ENCODE data around the gene SPTBN4.

SPTBN4 gene

GRCh38 chr19:40605216-40605971 lies 138.6 kb downstream of the SPTBN4 start:
- H2BK15ac ChIP-seq (ENCODE audit: low read length) = peak overlapping the region; percentile 45
- peak overlapping the region; percentile 60 for H3K23ac ChIP-seq (ENCODE audit: low read depth, low read length, poor library complexity)
- H2AFZ ChIP-seq (ENCODE audit: low read length) = no peak overlapping the region
- peak overlapping the region; percentile 72 for H3K4me2 ChIP-seq (ENCODE audit: insufficient read depth, low read length, poor library complexity, severe bottlenecking)
- H3K4ac ChIP-seq (ENCODE audit: low read length) = no peak overlapping the region
- H2BK12ac ChIP-seq (ENCODE audit: low read length) = no peak overlapping the region
- H3K9me3 ChIP-seq (replicated peaks in 1 of 2; ENCODE audit: control insufficient read depth in 2 of 2, insufficient read depth in 1 of 2, low read depth in 1 of 2, low read length in 2 of 2) = no peaks in the 10 kb centered on the region
- H3K27ac ChIP-seq (replicated peaks; ENCODE audit: low read length) = no peak overlapping the region
- H2BK120ac ChIP-seq (ENCODE audit: low read depth, low read length) = no peak overlapping the region
- H4K91ac ChIP-seq (ENCODE audit: low read depth, low read length, poor library complexity) = no peak overlapping the region
- H3K27me3 ChIP-seq (ENCODE audit: control insufficient read depth in 3 of 3, insufficient read depth in 3 of 3, low read depth in 1 of 3, low read length in 3 of 3) = peaks cover 0 to 73% (median 9%) of the 10 kb centered on the region in 3 experiments
- H3K9ac ChIP-seq (ENCODE audit: low read depth, low read length, poor library complexity) = peak overlapping the region; percentile 91
- peaks cover 0 to 35% of the 10 kb centered on the region in 2 donors for H3K4me1 ChIP-seq (ENCODE audit: control insufficient read depth in 2 of 2, insufficient read depth in 1 of 2, low read depth in 1 of 2, low read length in 2 of 2)
- no peak for DNase-seq (ENCODE audit: low spot score)
- H2BK5ac ChIP-seq (ENCODE audit: low read length) = peak overlapping the region; percentile 71
- no peak overlapping the region for H4K8ac ChIP-seq (ENCODE audit: low read depth, low read length)
- H3K79me1 ChIP-seq (ENCODE audit: low read depth, low read length) = no peaks in the 10 kb centered on the region
- peak overlapping the region; percentile 90 for H3K18ac ChIP-seq (ENCODE audit: low read length)
- no CpG with 5 or more reads among the region's 71 CpGs for WGBS, 2 donors (ENCODE audit: extremely low coverage in 2 of 2, insufficient read length in 2 of 2, insufficient replicate concordance in 1 of 2)
- H3K36me3 ChIP-seq (replicated peaks in 1 of 2; ENCODE audit: control insufficient read depth in 2 of 2, insufficient read depth in 2 of 2, low read length in 2 of 2) = peaks cover 0 to 67% of the 10 kb centered on the region in 2 donors
- peak overlapping the region; percentile 65 for H3K14ac ChIP-seq (ENCODE audit: low read length)
- H2AK5ac ChIP-seq (ENCODE audit: low read depth, low read length) = peak overlapping the region; percentile 61
- H3K4me3 ChIP-seq (ENCODE audit: low read length in 2 of 2) = peak overlapping the region in 1 of 2 donors; percentile 59

DNA sequence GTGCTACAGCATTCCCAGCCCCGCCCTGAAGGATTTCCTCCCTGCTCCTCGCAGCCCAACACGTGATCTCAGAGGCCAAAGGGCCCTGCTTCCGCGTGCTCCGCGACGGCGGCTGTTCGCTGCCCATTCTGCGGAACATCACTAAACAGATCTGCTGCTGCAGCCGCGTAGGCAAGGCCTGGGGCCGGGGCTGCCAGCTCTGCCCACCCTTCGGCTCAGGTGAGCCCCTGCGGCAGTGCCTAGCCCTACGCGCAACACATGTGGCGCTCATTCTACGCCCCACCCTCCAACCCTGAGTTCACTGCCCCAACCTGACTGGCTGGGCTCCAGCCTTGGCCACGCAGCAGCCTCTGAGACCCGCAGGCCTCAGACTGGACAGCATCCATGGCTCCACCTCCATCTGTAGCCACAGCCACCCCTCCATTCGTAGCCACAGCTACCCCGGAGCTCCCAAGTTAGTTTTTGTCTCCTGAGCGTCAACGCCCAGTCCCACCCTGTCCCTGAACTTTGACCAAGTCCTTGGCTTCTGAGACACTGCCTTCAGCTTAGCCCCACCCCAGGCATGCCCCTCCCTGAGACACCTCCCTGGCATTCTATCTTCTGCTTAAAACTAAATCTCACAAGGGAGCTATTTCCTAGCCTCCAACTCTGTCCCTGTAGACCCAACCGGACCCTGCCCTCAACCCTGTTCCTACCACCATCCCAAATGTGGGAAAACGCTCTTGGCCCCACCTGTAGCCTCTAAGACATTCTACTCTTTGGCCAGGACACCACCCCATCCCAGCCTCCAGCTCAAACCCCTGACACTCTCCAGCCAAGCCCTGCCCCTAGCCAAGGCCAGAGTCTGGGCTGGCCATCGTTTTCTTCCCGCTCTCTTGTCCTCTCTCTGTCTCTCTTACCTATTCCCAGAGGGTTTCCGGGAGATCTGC lies 140.8 kb downstream of the SPTBN4 start:
- peak overlapping the region; percentile 52 for H3K23ac ChIP-seq (ENCODE audit: low read depth, low read length, poor library complexity)
- H3K4me2 ChIP-seq (ENCODE audit: insufficient read depth, low read length, poor library complexity, severe bottlenecking) = no peak overlapping the region
- no peak overlapping the region for H2BK12ac ChIP-seq (ENCODE audit: low read length)
- H2BK120ac ChIP-seq (ENCODE audit: low read depth, low read length) = no peak overlapping the region
- no peak overlapping the region for H2BK5ac ChIP-seq (ENCODE audit: low read length)
- peaks cover 0 to 34% of the 10 kb centered on the region in 2 donors for H3K4me1 ChIP-seq (ENCODE audit: control insufficient read depth in 2 of 2, insufficient read depth in 1 of 2, low read depth in 1 of 2, low read length in 2 of 2)
- H3K9ac ChIP-seq (ENCODE audit: low read depth, low read length, poor library complexity) = no peak overlapping the region
- peaks cover 0 to 80% of the 10 kb centered on the region in 2 donors for H3K36me3 ChIP-seq (replicated peaks in 1 of 2; ENCODE audit: control insufficient read depth in 2 of 2, insufficient read depth in 2 of 2, low read length in 2 of 2)
- H3K18ac ChIP-seq (ENCODE audit: low read length) = peak overlapping the region; percentile 19
- H3K4me3 ChIP-seq (ENCODE audit: low read length in 2 of 2) = no peak overlapping the region
- no peak overlapping the region for H3K14ac ChIP-seq (ENCODE audit: low read length)
- H4K8ac ChIP-seq (ENCODE audit: low read depth, low read length) = no peak overlapping the region
- H3K4ac ChIP-seq (ENCODE audit: low read length) = no peak overlapping the region
- no peak overlapping the region for H3K27ac ChIP-seq (replicated peaks; ENCODE audit: low read length)
- no peaks in the 10 kb centered on the region for H3K9me3 ChIP-seq (replicated peaks in 1 of 2; ENCODE audit: control insufficient read depth in 2 of 2, insufficient read depth in 1 of 2, low read depth in 1 of 2, low read length in 2 of 2)
- no peak overlapping the region for H2BK15ac ChIP-seq (ENCODE audit: low read length)
- H2AK5ac ChIP-seq (ENCODE audit: low read depth, low read length) = peak overlapping the region; percentile 74
- DNase-seq (ENCODE audit: low spot score) = no peak
- no peak overlapping the region for H2AFZ ChIP-seq (ENCODE audit: low read length)
- H4K91ac ChIP-seq (ENCODE audit: low read depth, low read length, poor library complexity) = no peak overlapping the region
- no CpG with 5 or more reads among the region's 31 CpGs for WGBS, 2 donors (ENCODE audit: extremely low coverage in 2 of 2, insufficient read length in 2 of 2, insufficient replicate concordance in 1 of 2)
- H3K79me1 ChIP-seq (ENCODE audit: low read depth, low read length) = no peaks in the 10 kb centered on the region
- peaks cover 0 to 77% (median 6%) of the 10 kb centered on the region in 3 experiments for H3K27me3 ChIP-seq (ENCODE audit: control insufficient read depth in 3 of 3, insufficient read depth in 3 of 3, low read depth in 1 of 3, low read length in 3 of 3)

GRCh38 chr19:40608240-40608621 lies 141.4 kb downstream of the SPTBN4 start:
- H3K4me2 ChIP-seq (ENCODE audit: insufficient read depth, low read length, poor library complexity, severe bottlenecking) = no peak overlapping the region
- no peak overlapping the region for H3K18ac ChIP-seq (ENCODE audit: low read length)
- peaks cover 0 to 82% of the 10 kb centered on the region in 2 donors for H3K36me3 ChIP-seq (replicated peaks in 1 of 2; ENCODE audit: control insufficient read depth in 2 of 2, insufficient read depth in 2 of 2, low read length in 2 of 2)
- peak overlapping the region; percentile 52 for H3K23ac ChIP-seq (ENCODE audit: low read depth, low read length, poor library complexity)
- no peak overlapping the region for H3K4me3 ChIP-seq (ENCODE audit: low read length in 2 of 2)
- H2AK5ac ChIP-seq (ENCODE audit: low read depth, low read length) = no peak overlapping the region
- no peak overlapping the region for H3K27ac ChIP-seq (replicated peaks; ENCODE audit: low read length)
- DNase-seq (ENCODE audit: low spot score) = no peak
- H2BK5ac ChIP-seq (ENCODE audit: low read length) = no peak overlapping the region
- no peak overlapping the region for H2BK12ac ChIP-seq (ENCODE audit: low read length)
- no peak overlapping the region for H3K14ac ChIP-seq (ENCODE audit: low read length)
- H2BK120ac ChIP-seq (ENCODE audit: low read depth, low read length) = no peak overlapping the region
- no peak overlapping the region for H3K4ac ChIP-seq (ENCODE audit: low read length)
- no peak overlapping the region for H4K8ac ChIP-seq (ENCODE audit: low read depth, low read length)
- H3K9ac ChIP-seq (ENCODE audit: low read depth, low read length, poor library complexity) = no peak overlapping the region
- no peak overlapping the region for H4K91ac ChIP-seq (ENCODE audit: low read depth, low read length, poor library complexity)
- no peaks in the 10 kb centered on the region for H3K9me3 ChIP-seq (replicated peaks in 1 of 2; ENCODE audit: control insufficient read depth in 2 of 2, insufficient read depth in 1 of 2, low read depth in 1 of 2, low read length in 2 of 2)
- peaks cover 0 to 29% of the 10 kb centered on the region in 2 donors for H3K4me1 ChIP-seq (ENCODE audit: control insufficient read depth in 2 of 2, insufficient read depth in 1 of 2, low read depth in 1 of 2, low read length in 2 of 2)
- H2BK15ac ChIP-seq (ENCODE audit: low read length) = no peak overlapping the region
- WGBS, 2 donors (ENCODE audit: extremely low coverage in 2 of 2, insufficient read length in 2 of 2, insufficient replicate concordance in 1 of 2) = no CpG with 5 or more reads among the region's 14 CpGs
- H3K27me3 ChIP-seq (ENCODE audit: control insufficient read depth in 3 of 3, insufficient read depth in 3 of 3, low read depth in 1 of 3, low read length in 3 of 3) = peaks cover 0 to 83% (median 6%) of the 10 kb centered on the region in 3 experiments
- no peaks in the 10 kb centered on the region for H3K79me1 ChIP-seq (ENCODE audit: low read depth, low read length)
- no peak overlapping the region for H2AFZ ChIP-seq (ENCODE audit: low read length)

- Histone ChIP-seq H3K4me3 (ENCODE audit: low read length in 2 of 2) (no peak overlapping the region), H2AFZ (ENCODE audit: low read length) (no peak overlapping the region), H3K79me1 (ENCODE audit: low read depth, low read length) (no peaks in the 10 kb centered on the region), H3K4me2 (ENCODE audit: insufficient read depth, low read length, poor library complexity, severe bottlenecking) (no peak overlapping the region), H2AK5ac (ENCODE audit: low read depth, low read length) (no peak overlapping the region), H3K14ac (ENCODE audit: low read length) (no peak overlapping the region), H3K27me3 (ENCODE audit: control insufficient read depth in 3 of 3, insufficient read depth in 3 of 3, low read depth in 1 of 3, low read length in 3 of 3) (peaks cover 0 to 85% (median 6%) of the 10 kb centered on the region in 3 experiments), H3K4me1 (ENCODE audit: control insufficient read depth in 2 of 2, insufficient read depth in 1 of 2, low read depth in 1 of 2, low read length in 2 of 2) (peaks cover 0 to 26% of the 10 kb centered on the region in 2 donors), H3K9me3 (replicated peaks in 1 of 2; ENCODE audit: control insufficient read depth in 2 of 2, insufficient read depth in 1 of 2, low read depth in 1 of 2, low read length in 2 of 2) (no peaks in the 10 kb centered on the region), H4K8ac (ENCODE audit: low read depth, low read length) (no peak overlapping the region), H2BK5ac (ENCODE audit: low read length) (no peak overlapping the region), H3K23ac (ENCODE audit: low read depth, low read length, poor library complexity) (no peak overlapping the region), H4K91ac (ENCODE audit: low read depth, low read length, poor library complexity) (no peak overlapping the region), H2BK12ac (ENCODE audit: low read length) (no peak overlapping the region), H3K36me3 (replicated peaks in 1 of 2; ENCODE audit: control insufficient read depth in 2 of 2, insufficient read depth in 2 of 2, low read length in 2 of 2) (peaks cover 0 to 84% of the 10 kb centered on the region in 2 donors), H3K27ac (replicated peaks; ENCODE audit: low read length) (no peak overlapping the region), H3K4ac (ENCODE audit: low read length) (no peak overlapping the region), H3K9ac (ENCODE audit: low read depth, low read length, poor library complexity) (no peak overlapping the region), H3K18ac (ENCODE audit: low read length) (no peak overlapping the region), H2BK15ac (ENCODE audit: low read length) (no peak overlapping the region), H2BK120ac (ENCODE audit: low read depth, low read length) (no peak overlapping the region)
- DNase-seq (ENCODE audit: low spot score) = no peak
- WGBS, 2 donors (ENCODE audit: extremely low coverage in 2 of 2, insufficient read length in 2 of 2, insufficient replicate concordance in 1 of 2) = no CpG with 5 or more reads among the region's 4 CpGs
These were observed 142.2 kb downstream of the SPTBN4 start for GRCh38 chr19:40608957-40609356.

All from neuronal stem cell (in vitro differentiated cells).